Hematopoietic multipotent progenitor cell treated with erythropoietin and hydrocortisone succinate and interleukin-3 and kit ligand, for 17 days (in vitro differentiated cells): Measurements from ENCODE around the gene ARMC5.
A peak's percentile ranks its signal among the peaks of the same experiment; 100 is the strongest.
"Not testable (repeated sequence)": the region's sequence is repeated elsewhere in the genome, so short reads cannot be mapped to it uniquely, and the experiment has no call there.

Experiments used
- DNase-seq: peaks from one replicate; pipeline ENCODE4 v3.0.0-alpha.2; 2015; ENCODE audit warnings: low spot score

ARMC5 gene

DNA sequence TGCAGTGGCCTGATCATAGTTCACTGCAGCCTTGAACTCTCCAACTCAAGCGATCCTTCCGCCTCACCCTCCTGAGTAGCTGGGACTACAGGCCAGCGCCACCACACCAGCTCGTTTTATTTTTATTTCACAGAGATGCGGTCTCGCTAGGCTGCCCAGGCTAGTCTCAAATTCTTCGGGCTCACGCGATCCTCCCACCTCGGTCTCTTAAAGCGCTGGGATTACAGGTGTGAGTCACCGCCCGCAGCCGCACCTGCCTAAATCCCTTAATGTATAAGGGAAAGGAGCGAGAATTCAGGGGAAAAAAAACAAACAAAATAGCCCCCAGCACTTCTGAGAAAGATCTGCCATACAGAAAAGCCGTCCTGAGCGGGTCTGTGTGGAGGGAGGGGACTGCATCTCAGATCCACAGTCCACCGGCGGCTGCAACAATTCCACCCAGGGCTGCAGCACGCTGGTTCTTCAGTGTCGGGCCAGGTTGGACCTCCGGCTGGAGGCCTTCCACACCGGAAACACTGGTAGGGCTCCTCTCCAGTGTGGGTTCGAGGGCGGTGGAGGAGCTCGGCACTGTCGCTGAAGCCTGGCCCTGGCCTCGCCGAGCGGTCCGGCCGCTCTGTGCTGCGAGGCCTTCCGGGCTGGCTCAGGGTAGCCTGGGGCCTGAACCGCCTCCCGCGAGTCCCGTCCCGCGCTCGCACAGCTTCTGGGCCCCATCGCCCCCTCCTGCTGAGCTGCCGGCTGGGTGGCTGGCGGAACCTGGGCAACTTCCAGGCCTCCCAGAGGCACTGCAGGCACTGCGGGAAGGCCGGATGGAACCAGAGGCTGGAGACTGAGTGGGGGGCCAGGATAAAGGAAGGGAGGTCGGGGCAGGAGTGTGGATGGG lies 23.7 kb upstream of the ARMC5 start:
- no peak for DNase-seq

- no peak for DNase-seq
These were observed 22.9 kb upstream of the ARMC5 start for GRCh38 chr16:31436221-31437045.

GRCh38 chr16:31438414-31438813 lies 20.9 kb upstream of the ARMC5 start:
- no peak for DNase-seq

GRCh38 chr16:31439023-31439422 lies 20.3 kb upstream of the ARMC5 start:
- DNase-seq, result not testable (repeated sequence)

DNA sequence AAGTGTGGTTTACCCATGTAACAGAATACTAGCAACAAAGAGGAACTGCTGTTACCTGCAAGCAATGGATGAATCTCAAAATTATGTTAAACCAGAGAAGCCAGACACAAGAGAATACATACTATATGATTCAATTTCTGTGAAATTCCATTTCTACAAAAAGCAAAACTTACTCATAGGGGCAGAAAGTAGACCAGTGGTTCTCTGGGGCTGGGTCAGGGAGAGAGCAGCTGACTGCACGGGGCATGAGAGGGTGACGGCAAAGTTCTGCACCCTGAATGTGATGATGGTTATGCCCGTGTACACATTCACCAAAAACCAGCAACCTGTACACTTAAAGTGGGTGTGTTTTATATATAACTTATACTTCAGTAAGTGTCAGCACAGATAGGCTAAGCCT lies 19.8 kb upstream of the ARMC5 start:
- no peak for DNase-seq

DNA sequence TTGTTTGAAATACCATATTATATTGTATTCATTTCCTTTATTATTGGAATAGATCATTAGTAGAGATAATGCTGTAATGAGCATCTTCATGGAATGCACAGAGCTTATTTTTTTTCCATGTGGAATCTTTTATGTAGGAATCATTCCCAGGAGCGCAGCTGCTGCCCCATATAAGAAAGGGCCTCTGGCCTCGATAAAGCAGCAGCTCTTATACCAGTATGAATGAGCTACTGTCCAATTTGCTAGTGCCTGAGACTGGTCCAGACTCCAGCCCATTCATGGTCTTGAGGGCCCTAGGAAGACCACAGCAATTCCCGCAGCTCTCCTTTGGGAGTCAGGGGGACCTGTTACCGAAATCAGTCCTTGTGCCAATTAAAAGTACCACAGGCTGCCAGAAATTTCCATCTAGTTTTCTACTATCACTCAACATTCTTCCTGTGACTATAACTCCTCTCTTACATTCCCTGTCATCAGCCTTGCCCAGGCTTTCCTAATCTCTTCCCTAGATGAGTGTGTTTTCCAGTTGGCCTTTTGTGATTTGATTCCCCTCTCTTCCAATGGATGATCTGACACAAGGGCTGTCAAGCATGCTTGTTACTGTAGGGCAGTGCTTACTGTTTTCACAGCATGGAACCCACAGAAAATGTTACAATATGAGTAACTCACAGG lies 18.7 kb upstream of the ARMC5 start:
- no peak for DNase-seq

DNA sequence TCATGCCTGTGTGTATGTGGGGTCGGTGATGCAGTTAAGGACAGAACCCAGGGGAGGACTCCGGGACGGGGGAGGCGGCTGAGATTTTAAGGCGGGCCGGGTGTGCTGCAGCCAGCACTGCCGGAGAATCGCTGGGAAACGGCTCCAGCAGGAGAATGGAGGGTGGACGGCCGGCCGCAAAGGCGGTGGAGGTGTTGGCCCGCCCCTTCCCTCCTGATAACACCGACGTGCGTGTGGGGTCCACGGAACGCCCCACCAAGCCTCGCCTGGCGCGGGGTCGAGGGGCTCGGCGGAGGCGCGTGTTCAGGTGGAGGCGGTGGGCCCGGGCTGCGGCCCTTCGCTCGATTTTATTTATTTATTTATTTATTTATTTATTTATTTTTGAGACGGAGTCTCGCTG lies 17.3 kb upstream of the ARMC5 start:
- DNase-seq, result no peak

- DNase-seq, result not testable (repeated sequence)
These were observed 13.4 kb upstream of the ARMC5 start for GRCh38 chr16:31445931-31446330.

DNA sequence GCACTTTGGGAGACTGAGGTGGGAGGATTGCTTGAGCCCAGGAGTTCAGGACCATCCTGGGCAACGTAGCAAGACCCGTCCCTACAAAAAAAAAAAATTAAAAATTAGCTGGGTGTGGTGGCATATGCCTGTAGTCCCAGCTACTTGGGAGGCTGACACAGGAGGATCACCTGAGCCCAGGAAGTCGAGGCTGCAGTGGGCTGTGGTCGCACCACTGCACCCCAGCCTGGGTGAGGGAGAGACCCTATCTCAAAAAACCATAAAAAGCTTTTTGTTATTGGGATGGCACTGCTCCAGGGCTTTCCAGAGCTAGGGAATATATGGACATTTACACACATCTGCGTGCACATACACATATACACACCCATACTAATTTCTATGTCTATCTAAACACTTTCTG lies 8.1 kb upstream of the ARMC5 start:
- no peak for DNase-seq

DNA sequence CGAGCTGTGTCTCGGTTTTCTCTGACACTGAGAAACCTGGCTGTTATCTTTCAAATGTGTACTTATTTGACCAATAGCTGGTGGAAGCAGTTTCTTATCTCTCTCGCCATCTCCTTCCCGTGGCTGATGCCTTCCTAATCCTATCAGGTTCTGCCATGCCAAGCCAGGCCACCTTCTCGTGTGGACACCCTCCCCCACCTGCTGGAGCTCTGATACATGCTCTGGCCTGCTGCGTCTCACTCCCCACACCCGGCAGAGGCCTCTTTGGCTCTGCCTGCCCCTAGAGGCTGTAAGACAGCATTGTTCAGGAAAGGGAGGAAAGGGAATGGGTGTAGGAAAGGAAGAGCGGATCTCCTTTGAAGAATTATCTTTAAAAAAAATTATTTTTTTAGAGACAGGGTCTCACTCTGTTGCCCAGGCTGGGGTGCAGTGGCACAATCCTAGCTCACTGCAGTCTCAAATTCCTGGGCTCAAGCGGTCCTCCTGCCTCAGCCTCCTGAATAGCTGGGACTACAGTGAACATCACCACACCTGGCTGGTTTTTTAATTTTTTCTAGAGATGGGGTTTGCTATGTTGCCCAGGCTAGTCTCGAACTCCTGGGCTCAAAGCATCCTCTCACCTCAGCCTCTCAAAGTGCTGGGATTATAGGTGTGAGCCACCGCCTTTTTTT lies 7.5 kb upstream of the ARMC5 start:
- peak; percentile 47 for DNase-seq

DNA sequence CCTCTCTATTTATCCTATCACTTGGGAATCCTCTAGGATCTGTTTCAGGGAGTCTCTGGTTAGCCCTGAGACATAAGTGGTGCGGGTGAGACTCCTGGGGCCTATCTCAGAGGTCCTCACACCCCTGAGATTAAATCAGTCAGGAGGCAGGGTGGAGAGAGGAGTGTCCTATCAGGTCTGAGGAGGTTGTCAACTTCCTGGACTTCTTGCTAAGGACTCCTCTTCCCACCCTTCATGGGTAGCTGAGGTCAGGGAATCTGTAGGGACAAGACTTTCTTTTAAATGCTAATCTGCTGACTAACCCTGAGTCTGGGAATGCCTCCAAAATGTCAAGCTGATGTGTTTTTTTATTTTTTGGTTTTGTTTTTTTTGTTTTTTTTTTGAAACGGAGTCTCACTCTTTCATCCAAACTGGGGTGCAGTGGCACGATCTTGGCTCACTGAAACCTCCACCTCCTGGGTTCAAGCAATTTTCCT lies 6.6 kb upstream of the ARMC5 start:
- peak; percentile 49 for DNase-seq

DNA sequence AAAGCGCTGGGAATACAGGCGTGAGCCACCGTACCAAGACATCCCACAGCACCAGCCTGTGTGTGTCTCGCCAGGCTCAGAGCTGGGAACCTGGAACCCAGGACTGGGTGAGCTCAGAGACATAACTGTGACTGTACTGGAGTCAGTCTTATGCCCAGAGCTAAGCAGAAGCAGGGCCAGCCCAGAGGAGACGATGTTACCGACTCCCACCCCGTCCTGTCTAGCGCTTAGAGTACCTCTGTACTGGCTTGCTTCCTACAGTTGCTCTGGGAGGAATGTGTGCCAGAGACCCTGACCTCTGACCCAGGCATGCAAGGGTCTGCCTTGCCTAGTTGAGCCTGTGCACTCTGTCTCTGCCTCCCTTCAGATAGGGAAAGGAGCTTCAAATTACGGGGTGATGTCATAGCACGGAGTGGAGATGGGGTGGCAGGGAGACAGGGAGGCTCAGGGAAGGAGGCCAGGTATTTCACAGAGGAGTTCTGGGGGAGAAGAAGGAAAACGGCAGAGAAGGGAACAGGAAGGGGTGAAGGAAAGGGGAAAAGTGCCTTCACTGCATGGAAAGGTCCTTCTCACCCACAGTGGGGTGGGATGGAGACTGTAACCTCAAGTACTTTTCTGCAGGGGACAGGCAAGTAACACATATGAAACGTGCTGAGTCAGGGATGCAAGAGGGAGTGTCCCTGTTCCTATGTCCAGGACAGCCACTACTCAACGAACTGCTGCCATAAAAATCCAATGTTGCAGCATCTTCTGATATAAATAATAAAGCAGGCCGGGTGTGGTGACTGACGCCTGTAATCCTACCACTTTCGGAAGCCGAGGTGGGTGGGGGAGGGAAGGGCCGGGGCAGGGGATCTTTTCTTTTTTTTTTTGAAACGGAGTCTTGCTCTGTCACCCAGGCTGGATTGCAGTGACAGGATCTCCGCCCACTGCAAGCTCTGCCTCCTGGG lies 5.8 kb upstream of the ARMC5 start:
- DNase-seq, result peak; percentile 82

DNA sequence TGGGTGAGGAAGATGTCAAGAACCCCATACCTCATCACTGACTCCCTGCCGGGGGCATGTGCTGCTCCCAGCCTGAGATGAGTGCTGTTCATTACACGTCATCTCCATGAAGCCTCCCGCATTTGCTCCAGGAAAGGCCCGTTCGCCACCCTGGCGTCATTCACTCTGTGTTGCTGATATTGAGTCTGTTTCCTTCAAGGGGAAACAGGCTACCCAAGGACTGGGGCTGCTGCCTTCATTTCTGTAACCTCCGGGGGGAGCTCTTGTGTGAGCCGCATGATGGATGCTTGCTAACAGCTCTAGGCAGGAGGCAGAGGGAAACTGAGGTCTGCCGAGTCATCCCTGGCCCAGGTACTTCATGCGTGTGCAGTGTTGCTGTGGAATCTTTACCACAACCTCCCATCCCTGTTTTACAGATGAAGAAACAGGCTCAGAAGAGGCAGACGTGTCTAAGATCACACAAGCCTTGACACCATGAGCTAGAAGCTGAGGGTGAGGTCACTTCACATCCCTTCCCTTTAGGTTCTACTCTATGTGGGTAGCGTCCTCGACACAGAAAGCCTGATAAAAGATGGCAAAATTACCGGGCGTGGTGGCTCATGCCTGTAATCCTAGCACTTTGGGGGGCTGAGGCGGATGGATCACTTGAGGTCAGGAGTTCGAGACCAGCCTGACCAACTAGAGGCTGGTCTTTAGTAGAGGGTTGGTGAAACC lies 3.5 kb upstream of the ARMC5 start:
- DNase-seq, result peak; percentile 54

- no peak for DNase-seq
These were observed 2.3 kb upstream of the ARMC5 start for GRCh38 chr16:31456988-31457360.

- DNase-seq, result peak; percentile 57
These were observed 1.0 kb upstream of the ARMC5 start for GRCh38 chr16:31458073-31458843.

DNA sequence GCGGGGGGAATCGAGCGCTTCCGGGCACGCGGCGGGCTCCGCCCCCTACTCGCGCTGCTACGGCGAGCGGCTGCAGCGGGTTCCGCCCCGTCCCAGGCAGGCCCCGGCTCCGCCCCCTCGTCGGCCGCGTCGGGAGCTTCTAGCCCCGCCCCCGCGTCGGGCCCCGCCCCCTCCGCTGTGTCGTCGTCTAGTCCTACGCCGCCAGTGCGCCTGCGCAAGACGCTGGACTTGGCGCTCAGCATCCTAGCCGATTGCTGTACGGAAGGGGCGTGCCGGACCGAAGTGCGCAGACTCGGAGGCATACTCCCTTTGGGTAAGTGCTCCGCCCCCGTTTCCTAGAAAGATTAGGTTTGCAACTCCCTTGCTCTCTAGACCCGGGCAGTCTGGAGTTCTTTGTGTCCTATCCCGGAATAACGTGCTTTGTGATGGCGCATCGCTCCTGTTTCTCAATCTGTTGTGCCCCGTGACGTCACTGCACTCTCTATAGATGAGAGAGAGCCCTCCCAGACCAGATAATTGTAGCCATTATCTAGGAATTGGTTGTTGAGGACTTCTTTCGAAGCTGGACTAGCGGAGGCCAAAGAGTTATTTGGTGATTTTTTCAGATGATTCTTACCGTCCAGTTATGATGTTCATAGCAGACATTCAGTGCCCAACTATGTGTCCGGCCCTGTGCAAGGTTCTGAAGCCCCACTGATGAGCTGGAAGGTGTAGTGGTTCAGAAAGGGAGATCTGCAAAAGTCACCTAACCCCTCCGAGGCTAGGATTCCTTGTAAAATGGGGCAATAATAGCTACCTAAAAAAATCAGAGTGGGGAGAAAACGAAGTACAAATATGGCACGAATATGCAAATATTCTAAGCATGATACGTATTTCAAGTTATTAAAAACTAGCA lies 633 bp downstream of the ARMC5 start:
- peak; percentile 100 for DNase-seq

- peak; percentile 68 for DNase-seq
These were observed 1.3 kb downstream of the ARMC5 start for GRCh38 chr16:31460582-31461002.

GRCh38 chr16:31461201-31461920 lies 2.1 kb downstream of the ARMC5 start:
- DNase-seq, result no peak
